Activated naive CD4-positive, alpha-beta T cell treated with anti-CD3 and anti-CD28 coated beads, Interleukin-2, amount 50 U/mL, for 24 hours (primary cell): ENCODE measurements around the gene KRT26.
"Not testable (repeated sequence)": the region's sequence is repeated elsewhere in the genome, so short reads cannot be mapped to it uniquely, and the experiment has no call there.

Source experiments
- H3K27ac Mint-ChIP-seq: one replicate; pipeline ENCODE4 v1.8.0; 2021; ENCODE audit warnings: mild to moderate bottlenecking, mixed read lengths
- H3K27me3 Mint-ChIP-seq: one replicate; pipeline ENCODE4 v1.8.0; 2021; ENCODE audit warnings: mixed read lengths
- H3K36me3 Mint-ChIP-seq: one replicate; pipeline ENCODE4 v1.8.0; 2021; ENCODE audit warnings: mixed read lengths
- H3K4me1 Mint-ChIP-seq: one replicate; pipeline ENCODE4 v1.8.0; 2021; ENCODE audit warnings: mixed read lengths
- H3K4me3 Mint-ChIP-seq: one replicate; pipeline ENCODE4 v1.8.0; 2021; ENCODE audit warnings: mild to moderate bottlenecking, mixed read lengths
- H3K9me3 Mint-ChIP-seq: one replicate; pipeline ENCODE4 v1.8.0; 2021; ENCODE audit warnings: mixed read lengths

KRT26 gene, protein sequence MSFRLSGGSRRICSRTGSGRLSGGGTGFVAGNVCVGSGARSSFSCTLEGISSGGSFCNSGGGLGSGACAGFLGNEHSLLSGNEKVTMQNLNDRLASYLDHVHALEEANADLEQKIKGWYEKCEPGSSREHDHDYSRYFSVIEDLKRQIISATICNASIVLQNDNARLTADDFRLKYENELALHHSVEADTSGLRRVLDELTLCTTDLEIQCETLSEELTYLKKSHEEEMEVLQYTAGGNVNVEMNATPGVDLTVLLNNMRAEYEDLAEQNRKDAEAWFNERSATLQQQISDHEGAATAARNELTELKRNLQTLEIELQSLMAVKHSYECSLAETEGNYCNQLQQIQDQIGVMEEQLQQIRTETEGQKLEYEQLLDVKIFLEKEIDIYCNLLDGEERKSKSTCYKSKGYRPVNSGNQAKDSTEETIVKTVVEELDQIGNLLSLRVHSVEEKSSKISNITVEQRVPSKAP

DNA sequence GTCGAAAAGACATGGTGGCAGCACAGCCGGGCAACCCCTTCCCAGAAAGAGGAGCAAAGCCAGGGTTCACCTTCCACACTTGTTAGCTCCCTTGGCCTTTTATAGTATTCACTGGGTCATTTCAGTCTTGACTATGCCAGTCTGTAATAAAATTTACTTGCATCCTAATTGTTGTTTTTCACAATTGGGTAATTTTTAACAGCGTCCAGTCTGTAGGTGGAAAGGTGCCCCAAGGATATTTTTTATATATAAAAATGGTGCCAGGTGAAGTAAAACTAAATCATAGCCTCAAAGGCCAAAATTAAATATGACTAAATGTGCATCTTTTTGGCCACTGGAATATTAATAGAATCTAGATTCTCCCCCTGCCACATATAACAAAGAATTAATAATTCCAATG is at the start of gene KRT26:
TSS of gene KRT26 (minus strand) at position 101 of the 400 bp plus-strand sequence. CDS start at position 13, 88 bp downstream.
- no peaks in the 10 kb centered on the region for H3K4me1 Mint-ChIP-seq
- no peaks in the 10 kb centered on the region for H3K36me3 Mint-ChIP-seq
- H3K4me3 Mint-ChIP-seq, result no peak within 1 kb of the TSS
- H3K27me3 Mint-ChIP-seq, result peaks cover 34% of the 10 kb centered on the region
- H3K9me3 Mint-ChIP-seq, result no peaks in the 10 kb centered on the region
- peak within 1 kb of the TSS; percentile 38 for H3K27ac Mint-ChIP-seq

DNA sequence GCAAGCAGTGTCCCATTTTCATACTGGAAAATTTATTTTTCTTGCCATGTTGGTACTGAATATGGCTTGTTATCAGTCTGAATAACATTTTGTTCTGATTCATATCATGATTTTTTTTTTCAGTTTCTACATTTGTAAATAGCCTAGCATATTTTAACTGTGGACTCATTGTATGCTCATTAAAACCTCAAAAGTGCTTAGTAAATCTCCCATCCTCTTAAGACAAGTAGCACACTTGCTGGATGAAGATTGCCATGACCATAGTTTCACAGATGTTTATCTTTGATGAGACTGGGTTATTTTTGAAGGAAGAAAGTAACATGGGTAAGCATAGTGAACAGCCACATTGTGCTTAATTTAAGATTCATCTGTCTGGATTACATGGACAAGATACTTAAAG is 49.5 kb upstream of the KRT26 start:
- H3K9me3 Mint-ChIP-seq, result peaks cover 8% of the 10 kb centered on the region
- no peak overlapping the region for H3K27ac Mint-ChIP-seq
- H3K36me3 Mint-ChIP-seq, result peaks cover 24% of the 10 kb centered on the region
- peaks cover 29% of the 10 kb centered on the region for H3K4me1 Mint-ChIP-seq
- no peak overlapping the region for H3K4me3 Mint-ChIP-seq
- peaks cover 1% of the 10 kb centered on the region for H3K27me3 Mint-ChIP-seq

DNA sequence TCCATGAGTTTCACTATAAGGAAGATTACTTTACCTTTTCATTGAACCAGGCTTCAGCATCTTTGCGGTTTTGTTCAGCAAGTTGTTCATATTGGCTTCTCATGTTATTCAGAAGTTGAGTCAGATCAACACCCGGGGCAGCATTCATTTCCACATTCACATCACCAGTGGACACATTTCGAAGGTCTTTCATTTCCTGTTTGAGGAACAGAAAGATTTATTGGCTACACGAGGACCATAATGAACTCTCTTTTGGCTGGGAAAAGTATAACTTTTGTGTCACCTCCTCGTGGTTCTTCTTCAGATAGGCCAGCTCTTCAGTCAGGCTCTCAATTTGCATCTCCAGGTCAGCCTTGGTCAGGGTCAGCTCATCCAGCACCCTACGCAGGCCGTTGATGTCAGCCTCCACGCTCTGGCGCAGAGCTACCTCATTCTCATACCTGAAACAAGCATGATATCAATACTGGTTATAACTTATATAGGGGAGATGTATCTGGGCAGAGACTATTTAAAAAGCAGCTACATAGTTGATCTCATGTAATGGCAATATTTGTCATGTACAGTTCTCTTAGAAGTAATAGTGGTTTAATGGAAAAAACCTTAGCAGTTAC is 48.3 kb upstream of the KRT26 start:
- Mint-ChIP-seq H3K36me3 (peaks cover 24% of the 10 kb centered on the region), H3K27me3 (peaks cover 1% of the 10 kb centered on the region), H3K27ac (no peak overlapping the region), H3K4me3 (peak overlapping the region; percentile 82), H3K4me1 (peaks cover 29% of the 10 kb centered on the region), H3K9me3 (peaks cover 8% of the 10 kb centered on the region)

DNA sequence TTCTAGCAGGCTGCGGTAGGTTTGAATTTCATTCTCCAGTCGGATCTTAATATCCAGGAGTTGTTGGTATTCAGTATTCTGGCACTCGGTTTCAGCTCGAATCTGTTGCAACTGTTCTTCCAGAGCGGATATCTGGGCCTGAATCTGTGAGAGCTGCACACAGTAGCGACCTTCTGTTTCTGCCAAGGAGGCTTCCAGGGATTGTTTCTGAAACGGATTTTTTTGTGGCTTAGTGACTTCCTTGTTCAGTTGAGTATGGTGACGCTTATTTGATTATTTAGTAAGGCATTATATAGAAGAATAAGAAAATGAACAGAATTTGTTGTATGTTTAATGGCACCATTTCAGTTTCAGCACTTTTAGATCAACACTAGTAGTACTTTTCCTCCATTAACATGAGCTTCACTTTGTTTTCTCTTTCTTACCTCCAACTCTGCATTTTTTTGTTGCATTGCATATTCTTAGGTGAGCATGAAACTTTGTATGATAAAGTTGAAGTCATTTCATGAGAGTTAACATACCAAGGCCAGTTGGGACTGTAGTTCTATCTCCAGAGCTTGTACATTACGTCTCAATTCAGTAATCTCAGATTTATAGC is 47.6 kb upstream of the KRT26 start:
- Mint-ChIP-seq H3K4me3 (peak overlapping the region; percentile 82), H3K27ac (peak overlapping the region; percentile 77), H3K27me3 (peaks cover 3% of the 10 kb centered on the region), H3K9me3 (peaks cover 8% of the 10 kb centered on the region), H3K36me3 (peaks cover 25% of the 10 kb centered on the region), H3K4me1 (peaks cover 29% of the 10 kb centered on the region)

DNA sequence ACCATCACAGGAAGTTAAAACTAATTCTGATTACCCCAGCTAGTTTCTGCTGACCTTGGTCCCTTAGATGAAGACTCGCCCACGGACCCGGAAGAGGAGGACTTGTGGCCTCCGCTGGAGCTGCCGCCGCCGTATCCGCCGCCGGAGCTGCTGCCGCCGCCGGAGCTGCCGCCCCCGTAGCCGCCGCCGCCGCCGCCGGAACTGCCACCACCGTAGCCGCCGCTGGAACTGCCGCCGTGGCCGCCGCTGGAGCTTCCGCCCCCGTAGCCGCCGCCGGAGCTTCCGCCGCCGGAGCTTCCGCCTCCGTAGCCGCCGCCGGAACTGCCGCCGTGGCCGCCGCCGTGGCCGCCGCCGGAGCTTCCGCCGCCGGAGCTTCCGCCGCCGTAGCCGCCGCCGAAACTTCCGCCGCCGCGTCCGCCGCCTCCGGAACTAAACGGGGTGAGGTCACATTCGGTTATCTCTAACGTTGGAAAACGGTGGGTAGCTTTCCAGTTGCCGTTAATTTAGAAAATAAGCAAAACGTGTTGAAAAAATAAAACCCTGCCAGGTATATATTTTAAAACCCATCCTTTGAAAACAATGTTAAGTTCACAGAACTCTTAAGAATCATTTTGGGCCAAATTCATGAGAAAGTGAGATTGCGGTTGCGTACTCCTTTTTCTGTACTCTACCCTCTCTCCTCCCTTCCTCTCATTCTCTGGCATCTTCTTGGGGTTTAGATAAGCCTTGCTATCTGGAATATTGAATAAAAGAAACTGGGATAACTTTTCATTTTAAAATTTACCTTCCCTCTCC is 46.9 kb upstream of the KRT26 start:
- Mint-ChIP-seq H3K27ac (peak overlapping the region; percentile 95), H3K27me3 (peaks cover 8% of the 10 kb centered on the region), H3K9me3 (peaks cover 8% of the 10 kb centered on the region), H3K4me3 (peak overlapping the region; percentile 98), H3K36me3 (peaks cover 26% of the 10 kb centered on the region), H3K4me1 (peaks cover 29% of the 10 kb centered on the region)

GRCh38 chr17:40818343-40818732 is 46.3 kb upstream of the KRT26 start:
- peak overlapping the region; percentile 95 for H3K27ac Mint-ChIP-seq
- peaks cover 25% of the 10 kb centered on the region for H3K36me3 Mint-ChIP-seq
- H3K4me1 Mint-ChIP-seq, result peaks cover 26% of the 10 kb centered on the region
- H3K4me3 Mint-ChIP-seq, result peak overlapping the region; percentile 98
- peaks cover 8% of the 10 kb centered on the region for H3K9me3 Mint-ChIP-seq
- H3K27me3 Mint-ChIP-seq, result peaks cover 11% of the 10 kb centered on the region

DNA sequence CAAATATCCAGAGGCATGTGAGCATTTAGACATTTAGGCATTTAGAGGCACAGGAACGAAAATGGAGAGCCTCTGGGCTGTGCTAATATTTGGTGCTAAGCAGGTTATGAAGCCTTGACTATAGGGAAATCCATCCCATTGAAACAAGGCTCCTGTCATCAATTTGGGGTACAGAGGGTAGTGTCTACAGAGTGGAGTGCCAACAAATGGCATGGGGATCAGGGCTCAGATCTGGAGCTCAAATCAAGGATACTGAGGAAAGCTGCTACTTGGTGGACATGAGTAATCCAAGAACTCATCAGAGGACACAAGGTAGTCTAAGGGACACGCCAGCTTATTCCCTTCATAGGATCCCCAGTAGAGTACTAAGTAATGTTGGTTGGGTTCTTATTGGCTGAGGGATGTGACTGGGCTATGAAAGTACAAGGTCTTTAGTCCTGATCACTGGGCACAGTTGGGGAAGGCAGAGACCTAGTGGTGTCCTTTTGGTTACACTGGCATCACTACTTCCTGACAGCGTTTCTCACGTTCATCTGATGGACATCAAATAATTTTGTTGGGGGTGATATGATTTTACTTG is 45.2 kb upstream of the KRT26 start:
- peaks cover 8% of the 10 kb centered on the region for H3K9me3 Mint-ChIP-seq
- peaks cover 18% of the 10 kb centered on the region for H3K27me3 Mint-ChIP-seq
- H3K4me1 Mint-ChIP-seq, result peaks cover 26% of the 10 kb centered on the region
- peaks cover 25% of the 10 kb centered on the region for H3K36me3 Mint-ChIP-seq
- H3K4me3 Mint-ChIP-seq, result peak overlapping the region; percentile 69
- no peak overlapping the region for H3K27ac Mint-ChIP-seq

GRCh38 chr17:40816569-40816968 is 44.6 kb upstream of the KRT26 start:
- Mint-ChIP-seq H3K4me1 (peaks cover 26% of the 10 kb centered on the region), H3K4me3 (peak overlapping the region; percentile 69), H3K27ac (no peak overlapping the region), H3K9me3 (peaks cover 8% of the 10 kb centered on the region), H3K36me3 (peaks cover 23% of the 10 kb centered on the region), H3K27me3 (peaks cover 22% of the 10 kb centered on the region)

DNA sequence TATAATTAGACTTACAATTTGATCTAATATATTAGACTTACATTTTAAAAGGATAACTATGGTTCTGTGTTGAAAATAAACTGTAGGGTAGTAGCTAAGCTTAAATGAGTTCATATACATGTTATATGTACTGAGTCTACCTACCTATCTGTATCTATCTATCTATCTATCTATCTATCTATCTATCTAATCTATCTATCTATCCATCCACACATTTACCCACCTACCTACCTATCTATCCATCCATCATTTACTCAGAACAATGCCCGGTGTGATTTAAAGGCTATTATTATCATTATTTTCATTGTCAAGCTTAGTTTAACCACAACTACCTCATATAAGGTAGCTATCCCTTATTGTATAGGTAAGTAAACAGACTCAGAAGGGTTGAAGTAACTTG is 43.4 kb upstream of the KRT26 start:
- Mint-ChIP-seq H3K4me1 (peaks cover 26% of the 10 kb centered on the region), H3K9me3 (peaks cover 7% of the 10 kb centered on the region), H3K27ac (peak overlapping the region; percentile 26), H3K36me3 (peaks cover 23% of the 10 kb centered on the region), H3K4me3 (no peak overlapping the region), H3K27me3 (peaks cover 29% of the 10 kb centered on the region)

DNA sequence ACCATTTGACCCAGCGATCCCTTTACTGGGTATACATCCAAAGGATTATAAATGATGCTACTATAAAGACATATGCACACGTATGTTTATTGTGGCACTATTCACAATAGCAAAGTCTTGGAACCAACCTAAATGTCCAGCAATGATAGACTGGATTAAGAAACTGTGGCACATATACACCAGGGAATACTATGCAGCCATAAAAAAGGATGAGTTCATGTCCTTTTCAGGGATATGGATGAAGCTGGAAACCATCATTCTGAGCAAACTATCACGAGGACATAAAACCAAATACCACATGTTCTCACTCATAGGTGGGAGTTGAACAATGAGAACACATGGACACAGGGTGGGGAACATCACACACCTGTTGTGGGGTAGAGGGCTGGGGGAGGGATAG is 42.7 kb upstream of the KRT26 start:
- H3K9me3 Mint-ChIP-seq, H3K4me3 Mint-ChIP-seq, H3K27ac Mint-ChIP-seq: not testable (repeated sequence)
- Mint-ChIP-seq H3K27me3 (peaks cover 35% of the 10 kb centered on the region), H3K36me3 (peaks cover 21% of the 10 kb centered on the region), H3K4me1 (peaks cover 19% of the 10 kb centered on the region)

GRCh38 chr17:40813804-40814203 is 41.8 kb upstream of the KRT26 start:
- Mint-ChIP-seq H3K4me3 (no peak overlapping the region), H3K36me3 (peaks cover 21% of the 10 kb centered on the region), H3K27ac (no peak overlapping the region), H3K27me3 (peaks cover 40% of the 10 kb centered on the region), H3K9me3 (no peaks in the 10 kb centered on the region), H3K4me1 (peaks cover 14% of the 10 kb centered on the region)

GRCh38 chr17:40812639-40813038 is 40.6 kb upstream of the KRT26 start:
- H3K9me3 Mint-ChIP-seq, result no peaks in the 10 kb centered on the region

GRCh38 chr17:40810494-40810893 is 38.5 kb upstream of the KRT26 start:
- peaks cover 52% of the 10 kb centered on the region for H3K27me3 Mint-ChIP-seq

More at GRCh38 chr17:40812639-40813038, 40.6 kb upstream of the KRT26 start:
- no peak overlapping the region for H3K27ac Mint-ChIP-seq
- H3K4me3 Mint-ChIP-seq, result no peak overlapping the region
- peaks cover 7% of the 10 kb centered on the region for H3K4me1 Mint-ChIP-seq
- peaks cover 15% of the 10 kb centered on the region for H3K36me3 Mint-ChIP-seq
- peaks cover 47% of the 10 kb centered on the region for H3K27me3 Mint-ChIP-seq

GRCh38 chr17:40809721-40810421 is 37.9 kb upstream of the KRT26 start:
- Mint-ChIP-seq H3K4me3 (no peak overlapping the region), H3K27ac (no peak overlapping the region), H3K27me3 (peaks cover 55% of the 10 kb centered on the region), H3K4me1 (no peaks in the 10 kb centered on the region), H3K9me3 (no peaks in the 10 kb centered on the region), H3K36me3 (peaks cover 2% of the 10 kb centered on the region)

More at GRCh38 chr17:40810494-40810893, 38.5 kb upstream of the KRT26 start:
- Mint-ChIP-seq H3K9me3 (no peaks in the 10 kb centered on the region), H3K36me3 (peaks cover 3% of the 10 kb centered on the region), H3K27ac (no peak overlapping the region), H3K4me1 (no peaks in the 10 kb centered on the region), H3K4me3 (no peak overlapping the region)
